Parathyroid adenoma (tissue), 2 donors: Measurements from ENCODE around the gene HHIPL1.

Source experiments
- H2AFZ ChIP-seq: fragments of 300-600 bp; sonication (generic); one replicate; pipeline ENCODE4 v1.7.0; 2017; ENCODE audit warnings: antibody characterized with exemption, mild to moderate bottlenecking
- H3K27ac ChIP-seq: fragments of 300-600 bp; sonication (generic); one replicate; pipeline ENCODE4 v1.7.0; 2017
- H3K27me3 ChIP-seq: fragments of 300-600 bp; sonication (generic); one replicate; pipeline ENCODE4 v1.7.0; 2017; ENCODE audit warnings: low read length; ENCODE audit not compliant: control insufficient read depth, insufficient read depth
- H3K36me3 ChIP-seq: fragments of 300-600 bp; sonication (generic); one replicate; pipeline ENCODE4 v1.7.0; 2017; ENCODE audit warnings: low read length; ENCODE audit not compliant: control insufficient read depth, insufficient read depth
- H3K4me1 ChIP-seq: fragments of 300-600 bp; sonication (generic); one replicate; pipeline ENCODE4 v1.7.0; 2017; ENCODE audit warnings: control low read depth
- H3K4me2 ChIP-seq: fragments of 300-600 bp; sonication (generic); one replicate; pipeline ENCODE4 v1.7.0; 2017; ENCODE audit warnings: low read length
- H3K4me3 ChIP-seq: fragments of 300-600 bp; sonication (generic); one replicate; pipeline ENCODE4 v1.7.0; 2017; ENCODE audit warnings: low read depth, low read length
- H3K79me2 ChIP-seq: fragments of 300-600 bp; sonication (generic); one replicate; pipeline ENCODE4 v1.7.0; 2017; ENCODE audit warnings: control low read depth
- H3K9ac ChIP-seq: fragments of 300-600 bp; sonication (generic); one replicate; pipeline ENCODE4 v1.7.0; 2017; ENCODE audit warnings: mild to moderate bottlenecking
- H3K9me3 ChIP-seq: fragments of 300-600 bp; sonication (generic); one replicate; pipeline ENCODE4 v1.7.0; 2017; ENCODE audit warnings: low read length; ENCODE audit not compliant: control insufficient read depth
- TF ChIP-seq, protein P1 (sequence below): fragments of 300-600 bp; sonication (generic); IDR thresholded peaks from one replicate; pipeline ENCODE4 v1.7.0; 2017; ENCODE audit warnings: antibody characterized with exemption, mild to moderate bottlenecking
- donor health status: primary hyperparathyroidism.

The HHIPL1 gene

DNA sequence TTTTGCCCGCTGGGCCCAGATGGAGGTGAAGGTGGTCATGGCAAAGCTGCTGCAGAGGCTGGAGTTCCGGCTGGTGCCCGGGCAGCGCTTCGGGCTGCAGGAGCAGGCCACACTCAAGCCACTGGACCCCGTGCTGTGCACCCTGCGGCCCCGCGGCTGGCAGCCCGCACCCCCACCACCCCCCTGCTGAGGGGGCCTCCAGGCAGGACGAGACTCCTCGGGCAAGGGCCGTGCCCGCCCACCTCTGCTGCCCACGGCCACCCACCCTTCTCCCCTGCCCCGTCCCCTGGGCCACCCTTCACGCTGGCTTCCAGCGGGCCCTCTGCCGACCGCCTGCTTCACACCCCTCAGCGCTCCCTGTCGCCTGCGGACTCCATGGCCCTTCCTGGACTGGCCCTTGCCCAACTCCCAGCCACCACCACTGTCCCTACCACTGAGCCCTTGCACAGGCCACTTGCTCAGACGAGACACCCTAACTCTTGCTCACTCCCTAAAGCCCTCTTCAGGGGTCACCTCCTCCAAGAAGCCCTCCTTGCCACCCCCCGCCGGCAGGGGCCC is 81.7 kb downstream of the HHIPL1 start:
- H3K36me3 ChIP-seq = no peaks in the 10 kb centered on the region
- no peaks in the 10 kb centered on the region for H3K79me2 ChIP-seq
- H3K9ac ChIP-seq = no peak overlapping the region
- no peak overlapping the region for H2AFZ ChIP-seq
- H3K4me2 ChIP-seq = no peak overlapping the region
- H3K27ac ChIP-seq = no peak overlapping the region
- H3K9me3 ChIP-seq = no peaks in the 10 kb centered on the region
- TF ChIP-seq, protein P1, sequence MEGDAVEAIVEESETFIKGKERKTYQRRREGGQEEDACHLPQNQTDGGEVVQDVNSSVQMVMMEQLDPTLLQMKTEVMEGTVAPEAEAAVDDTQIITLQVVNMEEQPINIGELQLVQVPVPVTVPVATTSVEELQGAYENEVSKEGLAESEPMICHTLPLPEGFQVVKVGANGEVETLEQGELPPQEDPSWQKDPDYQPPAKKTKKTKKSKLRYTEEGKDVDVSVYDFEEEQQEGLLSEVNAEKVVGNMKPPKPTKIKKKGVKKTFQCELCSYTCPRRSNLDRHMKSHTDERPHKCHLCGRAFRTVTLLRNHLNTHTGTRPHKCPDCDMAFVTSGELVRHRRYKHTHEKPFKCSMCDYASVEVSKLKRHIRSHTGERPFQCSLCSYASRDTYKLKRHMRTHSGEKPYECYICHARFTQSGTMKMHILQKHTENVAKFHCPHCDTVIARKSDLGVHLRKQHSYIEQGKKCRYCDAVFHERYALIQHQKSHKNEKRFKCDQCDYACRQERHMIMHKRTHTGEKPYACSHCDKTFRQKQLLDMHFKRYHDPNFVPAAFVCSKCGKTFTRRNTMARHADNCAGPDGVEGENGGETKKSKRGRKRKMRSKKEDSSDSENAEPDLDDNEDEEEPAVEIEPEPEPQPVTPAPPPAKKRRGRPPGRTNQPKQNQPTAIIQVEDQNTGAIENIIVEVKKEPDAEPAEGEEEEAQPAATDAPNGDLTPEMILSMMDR = no peak
- H3K27me3 ChIP-seq = no peaks in the 10 kb centered on the region
- H3K4me1 ChIP-seq = peaks cover 8% of the 10 kb centered on the region
- no peak overlapping the region for H3K4me3 ChIP-seq

DNA sequence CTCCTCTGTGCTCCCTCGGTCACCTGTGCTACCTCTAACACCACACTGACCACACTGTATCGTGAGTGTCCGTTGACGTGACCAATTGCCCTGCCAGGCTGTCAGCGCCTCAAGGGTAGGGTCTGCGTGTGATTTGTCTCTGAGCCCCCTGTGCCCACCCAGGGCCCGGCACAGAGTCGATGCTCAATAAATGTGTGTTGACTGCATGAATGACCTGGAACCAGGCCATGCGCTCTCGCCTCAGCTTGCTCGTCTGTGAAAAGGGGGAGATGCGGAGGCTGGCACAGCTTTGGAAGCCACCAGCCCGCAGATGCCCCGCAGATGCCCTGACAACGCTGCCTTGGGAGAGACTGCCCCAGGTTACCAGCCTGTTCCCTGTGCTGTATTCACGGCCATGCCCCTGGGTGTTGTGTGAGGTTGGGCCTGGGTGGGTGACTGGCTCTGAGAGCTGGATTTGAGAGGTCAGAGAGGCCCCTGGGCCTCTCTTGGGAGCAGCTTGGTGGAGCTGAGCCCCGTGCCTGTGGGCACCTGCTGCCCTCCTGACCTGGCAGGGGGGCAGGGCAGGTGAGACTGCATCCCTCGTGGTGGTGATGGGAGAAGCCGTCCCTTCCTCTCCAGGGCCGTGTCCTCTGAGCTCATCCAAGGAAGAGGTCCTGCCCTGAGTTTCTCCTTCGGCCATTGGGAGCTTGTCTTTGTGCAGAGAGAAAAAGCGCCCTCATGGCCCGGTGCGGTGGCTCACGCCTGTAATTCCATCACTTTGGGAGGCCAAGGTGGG is 82.4 kb downstream of the HHIPL1 start:
- TF ChIP-seq, protein P1 = no peak
- peaks cover 8% of the 10 kb centered on the region for H3K4me1 ChIP-seq
- no peaks in the 10 kb centered on the region for H3K27me3 ChIP-seq
- no peak overlapping the region for H3K4me2 ChIP-seq
- no peaks in the 10 kb centered on the region for H3K36me3 ChIP-seq
- no peak overlapping the region for H3K9ac ChIP-seq
- no peak overlapping the region for H3K4me3 ChIP-seq
- H3K79me2 ChIP-seq = no peaks in the 10 kb centered on the region
- H2AFZ ChIP-seq = no peak overlapping the region
- H3K27ac ChIP-seq = no peak overlapping the region
- H3K9me3 ChIP-seq = no peaks in the 10 kb centered on the region

DNA sequence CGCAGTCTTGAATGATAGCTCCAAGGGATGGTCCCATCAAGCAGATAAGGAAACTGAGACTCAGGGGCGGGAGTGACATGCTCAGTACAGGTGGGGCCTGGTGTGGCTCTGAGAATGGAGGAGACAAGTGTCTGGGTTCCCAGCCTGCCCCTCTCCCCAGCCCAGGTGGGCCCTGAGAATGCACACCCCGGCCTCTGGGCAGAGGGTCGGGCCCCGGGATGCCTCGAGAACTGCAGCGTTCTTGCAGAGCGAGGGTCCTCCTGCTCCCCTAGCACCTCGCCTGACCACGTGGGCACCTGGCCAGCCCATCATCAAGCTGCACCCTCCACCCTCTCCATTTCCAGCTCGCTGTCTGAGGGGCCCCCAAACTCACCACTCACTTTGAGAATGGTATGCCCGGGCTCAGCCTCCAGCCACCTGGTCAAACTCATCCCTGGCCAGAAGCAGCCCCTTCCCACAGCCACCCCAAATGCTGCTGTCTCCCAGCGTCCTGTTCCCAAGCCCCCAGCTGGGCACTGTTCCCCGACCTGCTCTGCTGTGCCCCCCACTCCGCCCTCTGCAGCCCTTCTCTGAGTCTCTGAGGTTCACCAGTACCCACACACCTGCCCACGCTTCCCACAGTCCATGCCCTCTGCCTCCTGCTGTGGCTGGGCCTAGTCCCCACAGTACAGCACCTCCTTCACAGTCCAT is 83.4 kb downstream of the HHIPL1 start:
- no peak overlapping the region for H3K9ac ChIP-seq
- no peaks in the 10 kb centered on the region for H3K9me3 ChIP-seq
- H3K27ac ChIP-seq = no peak overlapping the region
- TF ChIP-seq, protein P1 = no peak
- H3K27me3 ChIP-seq = no peaks in the 10 kb centered on the region
- H2AFZ ChIP-seq = no peak overlapping the region
- no peaks in the 10 kb centered on the region for H3K36me3 ChIP-seq
- H3K79me2 ChIP-seq = no peaks in the 10 kb centered on the region
- H3K4me1 ChIP-seq = peaks cover 8% of the 10 kb centered on the region
- H3K4me3 ChIP-seq = no peak overlapping the region
- H3K4me2 ChIP-seq = no peak overlapping the region

DNA sequence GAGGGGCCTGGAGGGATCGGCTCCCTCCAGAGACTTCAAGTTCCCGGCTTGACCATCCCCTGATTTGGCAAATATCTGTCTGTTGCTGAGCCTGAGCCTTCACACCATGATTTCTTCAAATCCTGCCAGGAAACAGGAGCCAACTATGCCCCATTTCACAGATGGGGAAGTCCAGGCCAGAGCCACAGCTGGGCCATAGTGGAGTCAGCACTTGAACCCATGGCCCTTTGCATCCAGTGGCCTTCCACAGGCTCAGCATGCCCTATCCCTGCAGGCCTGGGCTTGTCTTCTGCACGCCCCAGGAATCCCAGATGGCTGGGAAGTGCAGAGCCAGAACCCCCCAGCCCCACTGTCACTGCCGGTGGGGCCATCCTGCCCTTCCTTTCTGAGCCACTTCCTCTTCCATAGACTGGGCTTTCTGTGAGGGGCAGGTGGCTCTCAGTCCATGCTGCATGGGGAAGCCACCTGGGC is 84.1 kb downstream of the HHIPL1 start:
- TF ChIP-seq, protein P1 = no peak
- H2AFZ ChIP-seq = no peak overlapping the region
- H3K27ac ChIP-seq = no peak overlapping the region
- H3K27me3 ChIP-seq = no peaks in the 10 kb centered on the region
- H3K4me2 ChIP-seq = no peak overlapping the region
- H3K9me3 ChIP-seq = no peaks in the 10 kb centered on the region
- peaks cover 8% of the 10 kb centered on the region for H3K4me1 ChIP-seq
- H3K9ac ChIP-seq = no peak overlapping the region
- H3K36me3 ChIP-seq = no peaks in the 10 kb centered on the region
- no peaks in the 10 kb centered on the region for H3K79me2 ChIP-seq
- H3K4me3 ChIP-seq = no peak overlapping the region
